HepG2 (cell line): ENCODE measurements around the gene AQP10. TPM values are rescaled to one million over a fixed set of nuclear protein-coding genes. Genes with fewer than 3 reads are reported as not detected.

Source experiments
- CBX5 ChIP-seq: sonication (generic); formaldehyde crosslinking; IDR thresholded peaks from 2 replicates; pipeline ENCODE4 v1.4.0; 2020; ENCODE audit warnings: missing genetic modification reagents, borderline replicate concordance
- ELF3 ChIP-seq: IDR thresholded peaks from 2 replicates; pipeline ENCODE4 v1.6.1; 2016; ENCODE audit warnings: missing genetic modification reagents, missing compliant biosample characterization
- JUND ChIP-seq: sonication (generic); formaldehyde crosslinking; IDR thresholded peaks from 2 replicates; pipeline ENCODE4 v1.8.0; 2022; ENCODE audit warnings: mild to moderate bottlenecking, missing genetic modification reagents
- KLF12 ChIP-seq: sonication (generic); formaldehyde crosslinking; IDR thresholded peaks from 2 replicates; pipeline ENCODE4 v1.4.0; 2020; ENCODE audit warnings: missing genetic modification reagents, borderline replicate concordance
- MAZ ChIP-seq, 2 experiments: sonication (generic) in 1 of 2; formaldehyde crosslinking in 1 of 2; IDR thresholded peaks; 2 replicates each; pipeline versions ENCODE4 v1.5.0 to v1.6.1; 2012 to 2020; ENCODE audit warnings: low read depth in 2 of 2, mild to moderate bottlenecking in 2 of 2, borderline replicate concordance in 1 of 2, improper control_type of control experiment in 1 of 2, low read length in 1 of 2, missing genetic modification reagents in 1 of 2, moderate library complexity in 1 of 2
- MTF1 ChIP-seq: sonication (generic); formaldehyde crosslinking; IDR thresholded peaks from 2 replicates; pipeline ENCODE4 v1.5.0; 2020; ENCODE audit warnings: missing genetic modification reagents
- RCOR2 ChIP-seq: IDR thresholded peaks from 2 replicates; pipeline ENCODE4 v1.6.1; 2016; ENCODE audit warnings: missing biosample characterization, missing genetic modification reagents
- RFX1 ChIP-seq: fragments of 450-650 bp; IDR thresholded peaks from 2 replicates; pipeline ENCODE4 v1.6.1; 2017
- SOX6 ChIP-seq, 2 experiments: fragments of 450-650 bp in 1 of 2; sonication (generic) in 1 of 2; formaldehyde crosslinking in 1 of 2; IDR thresholded peaks; 2 replicates each; pipeline versions ENCODE4 v1.4.0 to v1.6.1; 2017 to 2020; ENCODE audit warnings: antibody characterized with exemption in 1 of 2, mild to moderate bottlenecking in 1 of 2, missing genetic modification reagents in 1 of 2
- STAG1 ChIP-seq: sonication (generic); formaldehyde crosslinking; IDR thresholded peaks from 2 replicates; pipeline ENCODE4 v1.4.0; 2020; ENCODE audit warnings: missing genetic modification reagents
- TAF15 ChIP-seq: fragments of 200-400 bp; formaldehyde crosslinking; IDR thresholded peaks from one replicate; pipeline ENCODE4 v1.6.1; 2018; ENCODE audit warnings: mild to moderate bottlenecking, low read depth, low read length; ENCODE audit not compliant: poor library complexity, severe bottlenecking
- YEATS2 ChIP-seq: sonication (generic); formaldehyde crosslinking; IDR thresholded peaks from 2 replicates; pipeline ENCODE4 v1.4.0; 2020; ENCODE audit warnings: missing genetic modification reagents, borderline replicate concordance
- ZNF280D ChIP-seq: sonication (generic); formaldehyde crosslinking; IDR thresholded peaks from 2 replicates; pipeline ENCODE4 v1.5.1; 2020; ENCODE audit warnings: mild to moderate bottlenecking, missing genetic modification reagents
- ZNF354B ChIP-seq: sonication (generic); formaldehyde crosslinking; IDR thresholded peaks from 2 replicates; pipeline ENCODE4 v1.8.0; 2022; ENCODE audit warnings: mild to moderate bottlenecking, missing genetic modification reagents
- ZNF546 ChIP-seq: sonication (generic); formaldehyde crosslinking; conservative IDR thresholded peaks from 2 replicates; pipeline ENCODE4 v1.8.1; 2023; ENCODE audit warnings: mild to moderate bottlenecking, missing genetic modification reagents
- ZNF598 ChIP-seq: sonication (generic); formaldehyde crosslinking; IDR thresholded peaks from 2 replicates; pipeline ENCODE4 v1.5.1; 2020; ENCODE audit warnings: mild to moderate bottlenecking, missing genetic modification reagents, borderline replicate concordance
- ZNF713 ChIP-seq: sonication (generic); formaldehyde crosslinking; IDR thresholded peaks from 2 replicates; pipeline ENCODE4 v1.4.0; 2020; ENCODE audit warnings: mild to moderate bottlenecking, missing genetic modification reagents
- ZNF766 ChIP-seq: sonication (generic); formaldehyde crosslinking; IDR thresholded peaks from 2 replicates; pipeline ENCODE4 v1.5.0; 2020; ENCODE audit warnings: missing genetic modification reagents, borderline replicate concordance
- polyA plus RNA-seq, 8 experiments: library from polyadenylated mRNA; depleted of rRNA in 3 of 8; stranded (reverse) in 7 of 8; unstranded in 1 of 8; fragments of >200 nt; fragmentation: Illumina TruSeq in 4 of 8; extraction: Trizol in 4 of 8; gene quantifications; 2 replicates each; pipeline versions ENCODE4 v1.2.1 to v1.2.3, GENCODE V29; 2011 to 2016; ENCODE audit warnings: low read depth in 4 of 8, missing spikeins in 1 of 8, mixed read lengths in 1 of 8; ENCODE audit not compliant: insufficient read depth in 1 of 8
- total RNA-seq, 5 experiments: library from RNA; depleted of rRNA; stranded (reverse); fragments of >200 nt; fragmentation: Illumina TruSeq; extraction: Trizol; gene quantifications; 2 replicates each; pipeline ENCODE4 v1.2.3, GENCODE V29; 2016; ENCODE audit warnings: low read depth in 1 of 5
- TF ChIP-seq, protein P1 (sequence below): sonication (generic); formaldehyde crosslinking; IDR thresholded peaks from 2 replicates; pipeline ENCODE4 v1.8.0; 2022; ENCODE audit warnings: missing genetic modification reagents, mild to moderate bottlenecking, inconsistent platforms, borderline replicate concordance
- TF ChIP-seq, protein P2 (sequence below): sonication (generic); formaldehyde crosslinking; IDR thresholded peaks from 2 replicates; pipeline ENCODE4 v1.5.0; 2020; ENCODE audit warnings: missing genetic modification reagents

The AQP10 gene
- total and polyA plus RNA-seq, 2 of the 13 experiments (the other 11 are each of a cell fraction or from before 2014, with no cell fraction given): 0.30 TPM; not detected in 1

DNA sequence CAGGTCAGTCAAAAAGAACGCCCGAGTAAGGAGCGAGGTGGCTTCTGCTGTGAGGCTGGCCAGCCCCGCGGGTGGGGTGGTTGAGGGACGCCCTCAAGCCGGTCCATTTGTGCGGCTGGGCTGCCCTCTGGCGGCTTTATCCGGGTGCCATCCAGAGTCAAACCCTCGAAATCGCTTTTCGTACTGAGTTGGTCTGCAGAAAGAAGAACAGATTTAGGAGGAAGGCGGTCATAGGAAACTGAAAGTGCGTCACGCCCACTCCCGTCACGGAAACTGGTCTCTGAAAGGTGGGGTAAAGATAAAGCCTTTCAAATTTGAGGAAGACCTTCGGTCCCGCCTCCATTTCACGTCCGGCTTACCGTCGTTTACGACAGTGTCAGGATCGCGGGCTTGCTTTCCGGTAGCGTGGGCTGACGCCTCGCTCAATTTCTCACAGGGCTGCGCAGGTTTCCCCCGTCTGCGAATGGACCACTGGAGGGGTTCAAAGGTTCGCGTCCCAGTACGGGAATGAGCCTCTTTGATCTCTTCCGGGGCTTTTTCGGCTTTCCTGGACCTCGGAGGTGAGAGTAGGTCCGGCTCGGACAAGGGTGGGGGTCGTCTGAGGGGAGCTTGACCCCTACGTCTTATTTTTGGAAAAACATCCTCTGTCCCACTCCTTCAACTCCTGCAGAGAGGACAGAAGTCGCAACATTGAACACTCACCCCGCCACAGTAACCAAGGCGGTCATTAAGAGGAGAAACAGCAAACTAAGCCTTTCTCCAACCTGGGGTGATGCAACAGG, 48.5 kb upstream of the AQP10 start, which contains the start of gene HAX1 (continued):
- TF ChIP-seq ZNF713 (CRISPR knock-in tag): no peak
- no peak for TF ChIP-seq ZNF354B (CRISPR knock-in tag)
- peak; percentile 82; the same call in 1 of the 2 replicates for TF ChIP-seq YEATS2 (CRISPR knock-in tag)
- TF ChIP-seq MAZ (IDR thresholded peaks at IDR 0.05; ENCODE audit: borderline replicate concordance, low read depth, low read length): 0 out of 2 replicates have a peak, but pooled peaks have one; percentile 41
- no peak; the same call in 1 of the 2 replicates for TF ChIP-seq MAZ (CRISPR knock-in tag; IDR thresholded peaks at IDR 0.05; ENCODE audit: low read depth)
- TF ChIP-seq, protein P1, sequence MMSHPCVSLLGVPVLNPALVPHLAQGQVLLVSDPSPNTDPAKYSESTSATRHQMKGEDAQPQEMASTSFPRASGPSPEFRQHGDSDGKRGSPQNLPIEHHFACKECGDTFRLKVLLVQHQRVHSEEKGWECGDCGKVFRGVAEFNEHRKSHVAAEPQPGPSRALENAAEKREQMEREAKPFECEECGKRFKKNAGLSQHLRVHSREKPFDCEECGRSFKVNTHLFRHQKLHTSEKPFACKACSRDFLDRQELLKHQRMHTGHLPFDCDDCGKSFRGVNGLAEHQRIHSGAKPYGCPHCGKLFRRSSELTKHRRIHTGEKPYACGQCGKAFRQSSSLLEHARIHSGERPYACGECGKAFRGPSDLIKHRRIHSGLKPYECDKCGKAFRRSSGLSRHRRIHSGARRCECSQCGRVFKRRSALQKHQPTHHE (CRISPR knock-in tag): no peak
- TF ChIP-seq ZNF280D (CRISPR knock-in tag): no peak
- TF ChIP-seq RCOR2 (CRISPR knock-in tag): peak; percentile 66
- TF ChIP-seq MTF1 (CRISPR knock-in tag): no peak
- TF ChIP-seq CBX5 (CRISPR knock-in tag): no peak; the same call in 1 of the 2 replicates
- TF ChIP-seq ZNF766 (CRISPR knock-in tag): no peak
- no peak; the same call in 1 of the 2 replicates for TF ChIP-seq ZNF546
- TF ChIP-seq ZNF598: peak; percentile 78; the same call in 1 of the 2 replicates
- TF ChIP-seq KLF12 (CRISPR knock-in tag): no peak
- TF ChIP-seq SOX6 (IDR thresholded peaks at IDR 0.05): no peak
- peak; percentile 80 for TF ChIP-seq SOX6 (CRISPR knock-in tag; IDR thresholded peaks at IDR 0.05)
- TF ChIP-seq JUND (CRISPR knock-in tag): no peak
- no peak for TF ChIP-seq RFX1
- TF ChIP-seq, protein P2, sequence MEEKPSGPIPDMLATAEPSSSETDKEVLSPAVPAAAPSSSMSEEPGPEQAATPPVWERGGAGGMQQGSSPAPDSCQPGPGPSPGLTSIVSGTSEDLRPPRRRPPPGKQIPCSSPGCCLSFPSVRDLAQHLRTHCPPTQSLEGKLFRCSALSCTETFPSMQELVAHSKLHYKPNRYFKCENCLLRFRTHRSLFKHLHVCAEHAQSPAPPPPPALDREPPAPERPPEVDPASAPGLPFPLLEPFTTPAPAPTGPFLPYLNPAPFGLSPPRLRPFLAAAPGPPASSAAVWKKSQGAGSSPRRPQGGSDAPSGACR (CRISPR knock-in tag): peak; percentile 29; the same call in 1 of the 2 replicates
- no peak for TF ChIP-seq TAF15
- peak; percentile 68; the same call in 1 of the 2 replicates for TF ChIP-seq ELF3 (CRISPR knock-in tag)
- peak; percentile 91 for TF ChIP-seq STAG1
